ENCODE results near the gene SPINK5. TPM values are rescaled to one million over a fixed set of nuclear protein-coding genes. Genes with fewer than 3 reads are reported as not detected.

The SPINK5 gene
- total and polyA plus RNA-seq, 9 donors = 0.11 to 0.45 (median 0.24) TPM; not detected in 1

DNA sequence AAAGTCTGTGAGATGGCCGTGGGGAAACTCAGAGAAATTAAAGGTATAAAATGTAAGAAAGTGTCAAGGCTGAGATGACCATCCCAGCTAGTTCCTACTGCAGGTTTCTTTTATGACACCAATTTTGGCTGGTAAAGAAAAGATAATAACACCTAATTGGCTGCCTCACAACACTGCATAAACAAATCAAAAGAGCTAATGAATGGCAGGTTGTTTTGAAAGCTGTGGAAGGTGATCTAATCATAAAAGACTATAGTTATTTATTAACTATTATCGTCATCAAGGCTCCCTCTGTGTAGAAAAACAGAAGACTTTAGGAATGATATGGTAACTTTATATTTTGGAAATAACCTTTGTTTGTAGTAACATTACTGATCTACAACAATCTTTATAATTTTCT is 3.5 kb upstream of the SPINK5 start:
- WGBS (ENCODE audit: insufficient coverage) = 0% methylated on average over 1 of the region's 2 CpGs
- H3K36me3 ChIP-seq (ENCODE audit: control insufficient read depth, insufficient read depth, low read length) = no peaks in the 10 kb centered on the region
- H3K27ac ChIP-seq (ENCODE audit: low read length) = no peak overlapping the region
- H3K4me3 ChIP-seq (ENCODE audit: low read length) = no peak overlapping the region
- no peaks in the 10 kb centered on the region for H3K4me1 ChIP-seq (ENCODE audit: control insufficient read depth, insufficient read depth, low read length)
- H3K27me3 ChIP-seq (ENCODE audit: control insufficient read depth, insufficient read depth, low read length) = no peaks in the 10 kb centered on the region
- no peak for DNase-seq
- peaks cover 10% of the 10 kb centered on the region for H3K9me3 ChIP-seq (replicated peaks; ENCODE audit: control insufficient read depth, low read depth, low read length)

- Histone ChIP-seq H3K27ac (ENCODE audit: low read length) (no peak overlapping the region), H3K27me3 (ENCODE audit: control insufficient read depth, insufficient read depth, low read length) (no peaks in the 10 kb centered on the region), H3K4me1 (ENCODE audit: control insufficient read depth, insufficient read depth, low read length) (no peaks in the 10 kb centered on the region), H3K9me3 (replicated peaks; ENCODE audit: control insufficient read depth, low read depth, low read length) (peaks cover 7% of the 10 kb centered on the region), H3K4me3 (ENCODE audit: low read length) (no peak overlapping the region), H3K36me3 (ENCODE audit: control insufficient read depth, insufficient read depth, low read length) (no peaks in the 10 kb centered on the region)
- DNase-seq = no peak
Measured at GRCh38 chr5:148060881-148061280, 2.9 kb upstream of the SPINK5 start.

- H3K27ac ChIP-seq (ENCODE audit: low read length) = no peak overlapping the region
- no peaks in the 10 kb centered on the region for H3K4me1 ChIP-seq (ENCODE audit: control insufficient read depth, insufficient read depth, low read length)
- H3K9me3 ChIP-seq (replicated peaks; ENCODE audit: control insufficient read depth, low read depth, low read length) = no peaks in the 10 kb centered on the region
- no peaks in the 10 kb centered on the region for H3K36me3 ChIP-seq (ENCODE audit: control insufficient read depth, insufficient read depth, low read length)
- 80% methylated on average over 1 of the region's 1 CpG for WGBS (ENCODE audit: insufficient coverage)
- DNase-seq = no peak
- no peak overlapping the region for H3K4me3 ChIP-seq (ENCODE audit: low read length)
- H3K27me3 ChIP-seq (ENCODE audit: control insufficient read depth, insufficient read depth, low read length) = no peaks in the 10 kb centered on the region
Measured at GRCh38 chr5:148070621-148071020, 6.8 kb downstream of the SPINK5 start.

GRCh38 chr5:148072207-148072606 is 8.4 kb downstream of the SPINK5 start:
- Histone ChIP-seq H3K27ac (ENCODE audit: low read length) (no peak overlapping the region), H3K27me3 (ENCODE audit: control insufficient read depth, insufficient read depth, low read length) (no peaks in the 10 kb centered on the region), H3K9me3 (replicated peaks; ENCODE audit: control insufficient read depth, low read depth, low read length) (no peaks in the 10 kb centered on the region), H3K4me1 (ENCODE audit: control insufficient read depth, insufficient read depth, low read length) (no peaks in the 10 kb centered on the region), H3K4me3 (ENCODE audit: low read length) (no peak overlapping the region), H3K36me3 (ENCODE audit: control insufficient read depth, insufficient read depth, low read length) (no peaks in the 10 kb centered on the region)
- no CpG with 5 or more reads among the region's 2 CpGs for WGBS (ENCODE audit: insufficient coverage)
- DNase-seq = no peak

- Histone ChIP-seq H3K27ac (ENCODE audit: low read length) (no peak overlapping the region), H3K4me3 (ENCODE audit: low read length) (no peak overlapping the region), H3K36me3 (ENCODE audit: control insufficient read depth, insufficient read depth, low read length) (no peaks in the 10 kb centered on the region), H3K9me3 (replicated peaks; ENCODE audit: control insufficient read depth, low read depth, low read length) (no peaks in the 10 kb centered on the region), H3K4me1 (ENCODE audit: control insufficient read depth, insufficient read depth, low read length) (no peaks in the 10 kb centered on the region), H3K27me3 (ENCODE audit: control insufficient read depth, insufficient read depth, low read length) (no peaks in the 10 kb centered on the region)
- no peak for DNase-seq
- WGBS (ENCODE audit: insufficient coverage) = 56% methylated on average over 2 of the region's 2 CpGs
Measured at GRCh38 chr5:148075529-148075928, 11.7 kb downstream of the SPINK5 start.

DNA sequence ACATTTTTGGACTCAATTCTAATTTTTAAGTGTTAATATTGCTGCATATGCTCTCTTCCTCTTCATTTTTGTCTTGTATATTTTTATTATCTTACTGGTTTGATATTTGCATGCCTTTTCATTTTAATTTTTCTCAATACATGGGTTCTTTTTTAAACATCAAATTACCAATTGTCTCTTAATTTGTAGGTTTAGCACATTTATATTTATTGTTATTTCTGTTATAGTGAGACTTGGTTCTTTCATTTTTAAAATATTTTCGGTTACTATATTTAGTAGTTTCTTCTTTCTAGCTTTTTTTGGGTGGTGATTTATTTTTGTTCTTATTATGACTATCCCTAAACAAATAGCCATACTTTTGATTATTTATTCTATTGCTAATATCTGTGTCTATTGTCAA is 19.4 kb downstream of the SPINK5 start:
- no peaks in the 10 kb centered on the region for H3K9me3 ChIP-seq (replicated peaks; ENCODE audit: control insufficient read depth, low read depth, low read length)
- WGBS (ENCODE audit: insufficient coverage) = no CpG with 5 or more reads among the region's 1 CpG
- no peak for DNase-seq

DNA sequence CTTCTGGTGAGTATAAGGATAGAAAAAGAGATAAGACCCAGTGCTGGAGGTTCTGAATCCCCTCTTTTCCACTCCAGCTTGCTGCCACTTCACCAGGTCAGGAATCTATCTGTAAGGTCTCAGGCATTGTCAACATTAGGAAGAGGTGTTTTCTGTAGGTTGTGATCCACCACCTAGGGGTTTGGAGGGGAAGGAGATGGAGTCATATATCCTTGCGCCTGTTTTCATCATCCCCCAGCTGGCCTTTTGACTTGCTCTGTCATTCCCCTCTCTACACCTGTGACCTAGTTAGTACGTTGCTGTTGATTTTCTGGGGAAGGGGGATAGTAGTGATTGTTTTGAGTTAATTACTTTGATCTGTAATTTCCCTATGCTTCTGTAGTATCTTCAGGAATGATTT is 20.5 kb downstream of the SPINK5 start:
- no peak overlapping the region for H3K4me3 ChIP-seq (ENCODE audit: low read length)
- H3K27me3 ChIP-seq (ENCODE audit: control insufficient read depth, insufficient read depth, low read length) = no peaks in the 10 kb centered on the region
- WGBS (ENCODE audit: insufficient coverage) = no CpG with 5 or more reads among the region's 2 CpGs
- H3K9me3 ChIP-seq (replicated peaks; ENCODE audit: control insufficient read depth, low read depth, low read length) = no peaks in the 10 kb centered on the region
- H3K4me1 ChIP-seq (ENCODE audit: control insufficient read depth, insufficient read depth, low read length) = no peaks in the 10 kb centered on the region
- no peak for DNase-seq
- no peak overlapping the region for H3K27ac ChIP-seq (ENCODE audit: low read length)
- H3K36me3 ChIP-seq (ENCODE audit: control insufficient read depth, insufficient read depth, low read length) = no peaks in the 10 kb centered on the region

More for the DNA sequence above, 19.4 kb downstream of the SPINK5 start:
- H3K4me3 ChIP-seq (ENCODE audit: low read length) = no peak overlapping the region
- H3K27ac ChIP-seq (ENCODE audit: low read length) = no peak overlapping the region
- H3K36me3 ChIP-seq (ENCODE audit: control insufficient read depth, insufficient read depth, low read length) = no peaks in the 10 kb centered on the region
- no peaks in the 10 kb centered on the region for H3K27me3 ChIP-seq (ENCODE audit: control insufficient read depth, insufficient read depth, low read length)
- no peaks in the 10 kb centered on the region for H3K4me1 ChIP-seq (ENCODE audit: control insufficient read depth, insufficient read depth, low read length)

DNA sequence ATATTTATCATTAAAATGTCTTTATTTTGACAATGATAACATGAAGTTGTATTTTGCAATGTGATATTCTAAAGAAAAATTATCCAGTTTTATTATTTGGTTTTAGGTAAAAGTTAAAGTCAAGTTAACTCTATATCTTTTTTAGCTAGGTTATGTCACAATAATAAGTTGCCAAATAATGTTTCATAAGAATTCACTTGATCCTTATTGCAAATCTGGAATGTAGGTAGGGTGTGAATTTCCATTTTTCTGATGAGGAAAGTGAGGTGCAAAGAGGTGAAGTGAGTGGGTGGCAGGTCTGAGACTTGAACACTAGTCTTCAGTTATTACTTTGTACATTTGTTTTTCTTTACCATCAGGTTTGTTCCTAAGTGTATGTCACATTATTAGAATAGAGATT is 21.5 kb downstream of the SPINK5 start:
- no peaks in the 10 kb centered on the region for H3K9me3 ChIP-seq (replicated peaks; ENCODE audit: control insufficient read depth, low read depth, low read length)
- H3K36me3 ChIP-seq (ENCODE audit: control insufficient read depth, insufficient read depth, low read length) = no peaks in the 10 kb centered on the region
- H3K27ac ChIP-seq (ENCODE audit: low read length) = no peak overlapping the region
- no peak for DNase-seq
- H3K4me1 ChIP-seq (ENCODE audit: control insufficient read depth, insufficient read depth, low read length) = no peaks in the 10 kb centered on the region
- no peak overlapping the region for H3K4me3 ChIP-seq (ENCODE audit: low read length)
- H3K27me3 ChIP-seq (ENCODE audit: control insufficient read depth, insufficient read depth, low read length) = no peaks in the 10 kb centered on the region

DNA sequence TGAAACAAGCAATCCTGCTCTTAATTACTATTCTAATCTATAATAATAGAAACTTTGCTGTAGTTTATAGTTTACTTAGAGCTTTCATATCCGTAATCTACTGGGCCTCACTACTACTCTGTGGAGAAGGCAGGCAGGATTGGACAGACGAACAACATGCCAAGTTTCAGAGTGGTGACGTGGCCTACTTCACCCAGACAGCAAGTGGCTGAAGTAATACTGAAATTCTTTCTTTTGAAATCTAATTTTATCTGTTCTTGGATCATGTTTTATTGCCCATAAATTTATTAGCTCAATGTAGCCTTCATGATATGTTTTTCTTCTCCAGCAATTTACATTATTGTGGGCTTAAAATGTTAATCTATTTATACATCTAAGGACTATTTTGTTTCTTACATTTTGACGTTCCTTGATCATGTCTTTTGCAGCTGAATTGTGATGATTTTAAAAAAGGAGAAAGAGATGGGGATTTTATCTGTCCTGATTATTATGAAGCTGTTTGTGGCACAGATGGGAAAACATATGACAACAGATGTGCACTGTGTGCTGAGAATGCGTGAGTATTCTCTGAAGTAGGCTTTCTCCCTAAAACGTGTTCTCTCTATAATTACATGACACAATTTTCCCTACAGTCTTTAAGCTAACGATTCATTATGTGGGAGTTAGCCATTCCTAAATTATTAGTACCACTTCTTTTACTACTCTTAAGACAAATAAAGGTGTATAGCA is 22.4 kb downstream of the SPINK5 start:
- no CpG with 5 or more reads among the region's 7 CpGs for WGBS (ENCODE audit: insufficient coverage)

DNA sequence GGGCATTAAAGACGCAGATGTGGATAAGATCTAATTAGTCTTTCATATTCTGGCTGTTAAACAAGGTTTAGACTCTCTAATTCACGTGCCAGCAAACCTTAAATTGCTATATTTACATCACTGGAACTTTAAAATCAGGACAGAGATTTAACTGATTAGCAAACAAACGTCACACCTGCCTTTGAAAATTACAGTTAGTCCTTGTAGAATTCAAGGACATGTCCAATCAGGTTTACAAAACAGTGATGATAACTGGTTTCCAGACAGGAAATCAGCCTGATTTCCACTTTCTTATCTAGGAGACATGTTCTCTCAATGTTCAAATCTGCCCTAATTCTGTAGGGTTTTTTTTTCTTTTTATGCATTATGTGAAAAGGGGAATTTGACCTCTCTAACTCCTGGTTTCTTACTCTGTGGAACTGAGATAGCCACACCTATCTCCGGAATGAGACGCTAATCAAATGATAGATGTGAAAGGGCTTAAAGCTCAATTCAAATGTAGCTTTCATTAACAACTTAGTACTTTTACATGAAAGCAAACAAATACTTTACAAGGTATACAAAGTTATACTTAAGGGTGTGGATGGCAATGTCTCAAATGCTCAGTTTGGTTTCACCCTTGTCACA is 26.5 kb downstream of the SPINK5 start:
- no peak for DNase-seq
- Histone ChIP-seq H3K9me3 (replicated peaks; ENCODE audit: control insufficient read depth, low read depth, low read length) (no peaks in the 10 kb centered on the region), H3K4me3 (ENCODE audit: low read length) (no peak overlapping the region), H3K27ac (ENCODE audit: low read length) (no peak overlapping the region), H3K27me3 (ENCODE audit: control insufficient read depth, insufficient read depth, low read length) (no peaks in the 10 kb centered on the region), H3K4me1 (ENCODE audit: control insufficient read depth, insufficient read depth, low read length) (no peaks in the 10 kb centered on the region), H3K36me3 (ENCODE audit: control insufficient read depth, insufficient read depth, low read length) (no peaks in the 10 kb centered on the region)
- 45% methylated on average over 2 of the region's 5 CpGs for WGBS (ENCODE audit: insufficient coverage)

More for the DNA sequence above, 22.4 kb downstream of the SPINK5 start:
- Histone ChIP-seq H3K36me3 (ENCODE audit: control insufficient read depth, insufficient read depth, low read length) (no peaks in the 10 kb centered on the region), H3K4me1 (ENCODE audit: control insufficient read depth, insufficient read depth, low read length) (no peaks in the 10 kb centered on the region), H3K27ac (ENCODE audit: low read length) (no peak overlapping the region), H3K4me3 (ENCODE audit: low read length) (no peak overlapping the region), H3K9me3 (replicated peaks; ENCODE audit: control insufficient read depth, low read depth, low read length) (no peaks in the 10 kb centered on the region), H3K27me3 (ENCODE audit: control insufficient read depth, insufficient read depth, low read length) (no peaks in the 10 kb centered on the region)
- no peak for DNase-seq

Data from muscle of leg (tissue), 11 donors.